Gastrocnemius medialis (tissue), 4 donors: ENCODE measurements around the gene IL11RA.

ENCODE experiments used
- CTCF ChIP-seq, 5 experiments: fragments of 450-650 bp in 3 of 5; fragments of 200-600 bp in 2 of 5; sonication (generic) in 2 of 5; IDR thresholded peaks in 4 of 5; conservative IDR thresholded peaks in 1 of 5; 1 replicate in 4 of 5; 2 replicates in 1 of 5; pipeline ENCODE4 v1.5.1; 2016 to 2019; ENCODE audit warnings: antibody characterized with exemption in 5 of 5, mild to moderate bottlenecking in 3 of 5, moderate library complexity in 3 of 5
- POLR2A ChIP-seq, 2 donors: fragments of 450-650 bp; IDR thresholded peaks; one replicate each; pipeline ENCODE4 v1.6.1; 2017; ENCODE audit warnings: antibody characterized with exemption in 2 of 2, mild to moderate bottlenecking in 2 of 2, moderate library complexity in 2 of 2

GRCh38 chr9:34689116-34689470 lies 37.1 kb downstream of the IL11RA start:
- TF ChIP-seq POLR2A (IDR thresholded peaks at IDR 0.05) = no peak
- TF ChIP-seq CTCF (IDR thresholded peaks at IDR 0.05 in 4 of 5, conservative IDR thresholded peaks at IDR 0.05 in 1 of 5) = no peak
